ENCODE measurements around the gene PLCH2.

The PLCH2 gene

DNA sequence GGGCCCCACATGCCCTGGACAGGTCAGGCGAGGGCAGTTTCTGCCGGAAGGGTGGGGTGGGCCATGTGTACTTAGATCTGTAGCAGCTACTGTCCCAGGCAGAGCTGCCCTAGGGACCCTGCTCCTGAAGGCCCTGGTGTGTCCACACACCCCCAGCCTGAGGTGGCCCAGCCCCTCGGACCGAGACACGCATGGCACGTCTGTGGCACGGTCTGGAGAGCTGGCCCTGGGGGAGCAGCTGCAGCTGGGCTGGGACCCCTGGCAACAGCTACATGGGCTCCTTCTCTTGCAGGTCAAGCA lies 25.7 kb downstream of the PLCH2 start:
- no peak for DNase-seq

DNA sequence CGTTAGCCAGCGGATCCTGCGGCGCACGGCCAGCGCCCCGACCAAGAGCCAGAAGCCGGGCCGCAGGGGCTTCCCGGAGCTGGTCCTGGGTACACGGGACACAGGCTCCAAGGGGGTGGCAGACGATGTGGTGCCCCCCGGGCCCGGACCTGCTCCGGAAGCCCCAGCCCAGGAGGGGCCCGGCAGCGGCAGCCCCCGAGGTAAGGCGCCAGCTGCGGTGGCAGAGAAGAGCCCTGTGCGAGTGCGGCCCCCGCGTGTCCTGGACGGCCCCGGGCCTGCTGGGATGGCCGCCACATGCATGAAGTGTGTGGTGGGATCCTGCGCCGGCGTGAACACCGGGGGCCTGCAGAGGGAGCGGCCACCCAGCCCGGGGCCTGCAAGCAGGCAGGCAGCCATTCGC lies 26.1 kb downstream of the PLCH2 start:
- no peak for DNase-seq

DNA sequence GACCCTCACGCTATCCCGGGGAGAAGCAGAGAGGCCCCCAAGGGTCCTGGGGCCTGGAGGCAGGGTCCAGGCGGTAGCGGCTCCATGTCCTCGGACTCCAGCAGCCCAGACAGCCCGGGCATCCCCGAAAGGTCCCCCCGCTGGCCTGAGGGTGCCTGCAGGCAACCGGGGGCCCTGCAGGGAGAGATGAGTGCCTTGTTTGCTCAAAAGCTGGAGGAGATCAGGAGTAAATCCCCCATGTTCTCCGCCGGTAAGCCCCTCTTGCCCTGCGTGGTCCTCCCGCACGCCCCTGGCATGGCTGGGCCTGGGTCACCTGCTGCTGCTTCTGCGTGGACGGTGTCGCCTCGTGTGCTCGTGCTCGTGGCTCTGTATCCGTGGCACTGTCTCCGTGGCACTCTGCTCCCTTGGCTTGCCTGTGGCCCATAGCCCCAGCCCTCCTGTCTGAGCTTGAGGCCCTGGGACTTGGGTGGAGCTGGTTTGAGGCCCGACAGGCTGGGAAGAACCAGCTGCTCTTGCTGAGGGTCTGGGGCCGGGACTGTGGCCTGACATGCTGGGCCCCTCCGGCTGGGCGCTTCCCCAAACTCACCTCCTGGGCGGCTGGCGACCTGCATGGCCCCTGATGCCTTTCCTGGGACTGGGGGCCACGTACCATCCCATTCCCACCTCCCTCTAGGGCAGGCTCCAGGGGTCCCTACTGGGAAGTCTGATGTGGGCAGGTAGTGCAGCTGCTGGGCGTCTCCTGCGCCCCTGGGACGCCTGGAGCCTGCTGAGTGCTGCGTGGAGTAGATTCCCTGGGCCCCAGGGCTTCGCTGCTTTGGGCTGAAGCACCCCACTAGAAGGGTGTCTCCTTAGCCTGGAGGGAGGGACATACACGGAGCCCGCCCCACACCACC lies 26.8 kb downstream of the PLCH2 start:
- no peak for DNase-seq

DNA sequence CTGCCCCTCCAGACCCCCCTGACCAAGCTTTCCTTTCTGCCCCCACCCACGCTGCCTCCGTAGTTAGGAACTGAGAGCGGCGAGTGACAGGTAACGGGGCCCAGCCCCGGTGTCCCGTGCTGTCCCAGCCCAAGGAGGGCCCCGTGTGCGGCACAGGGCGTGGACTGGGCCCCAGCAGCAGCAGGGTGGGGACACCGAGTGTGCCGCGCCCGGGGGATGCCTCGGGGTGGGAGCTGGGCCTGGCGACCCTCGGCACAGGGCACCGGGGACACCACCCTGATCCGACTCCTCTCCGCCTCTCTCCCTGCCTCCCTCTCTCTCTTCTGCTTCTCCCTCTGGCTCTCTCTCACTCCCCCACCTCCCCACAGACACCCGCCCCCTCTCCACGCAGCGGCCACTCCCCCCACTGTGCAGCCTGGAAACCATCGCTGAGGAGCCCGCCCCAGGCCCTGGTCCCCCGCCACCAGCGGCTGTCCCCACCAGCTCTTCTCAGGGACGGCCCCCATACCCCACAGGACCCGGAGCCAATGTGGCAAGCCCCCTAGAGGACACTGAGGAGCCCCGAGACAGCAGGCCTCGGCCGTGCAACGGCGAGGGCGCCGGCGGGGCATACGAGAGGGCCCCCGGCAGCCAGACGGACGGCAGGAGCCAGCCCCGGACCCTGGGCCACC lies 27.6 kb downstream of the PLCH2 start:
- no peak for DNase-seq

DNA sequence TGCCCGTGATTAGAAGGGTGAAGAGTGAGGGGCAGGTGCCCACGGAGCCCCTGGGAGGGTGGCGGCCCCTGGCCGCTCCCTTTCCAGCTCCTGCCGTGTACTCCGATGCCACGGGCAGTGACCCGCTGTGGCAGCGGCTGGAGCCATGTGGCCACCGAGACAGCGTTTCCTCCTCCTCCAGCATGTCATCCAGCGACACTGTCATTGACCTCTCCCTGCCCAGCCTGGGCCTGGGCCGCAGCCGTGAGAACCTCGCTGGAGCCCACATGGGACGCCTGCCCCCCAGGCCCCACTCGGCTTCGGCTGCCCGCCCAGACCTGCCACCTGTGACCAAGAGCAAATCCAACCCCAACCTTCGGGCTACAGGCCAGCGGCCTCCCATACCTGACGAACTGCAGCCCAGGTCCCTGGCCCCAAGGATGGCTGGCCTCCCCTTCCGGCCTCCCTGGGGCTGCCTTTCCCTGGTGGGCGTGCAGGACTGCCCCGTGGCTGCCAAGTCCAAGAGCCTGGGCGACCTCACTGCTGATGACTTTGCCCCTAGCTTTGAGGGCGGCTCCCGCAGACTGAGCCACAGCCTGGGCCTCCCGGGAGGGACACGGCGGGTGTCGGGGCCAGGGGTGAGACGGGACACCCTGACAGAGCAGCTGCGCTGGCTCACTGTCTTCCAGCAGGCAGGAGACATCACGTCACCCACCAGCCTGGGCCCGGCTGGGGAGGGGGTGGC lies 28.3 kb downstream of the PLCH2 start:
- DNase-seq = no peak

DNA sequence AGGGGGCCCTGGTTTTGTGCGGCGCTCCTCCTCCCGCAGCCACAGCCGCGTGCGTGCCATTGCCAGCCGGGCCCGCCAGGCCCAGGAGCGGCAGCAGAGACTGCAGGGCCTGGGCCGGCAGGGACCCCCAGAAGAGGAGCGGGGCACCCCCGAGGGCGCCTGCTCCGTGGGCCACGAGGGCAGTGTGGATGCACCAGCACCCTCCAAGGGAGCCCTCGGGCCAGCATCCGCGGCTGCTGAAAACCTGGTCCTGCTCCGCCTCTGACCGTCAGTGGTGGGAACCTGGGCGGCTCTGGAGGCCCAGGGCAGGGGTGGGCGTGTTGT lies 28.8 kb downstream of the PLCH2 start:
- DNase-seq = no peak

DNA sequence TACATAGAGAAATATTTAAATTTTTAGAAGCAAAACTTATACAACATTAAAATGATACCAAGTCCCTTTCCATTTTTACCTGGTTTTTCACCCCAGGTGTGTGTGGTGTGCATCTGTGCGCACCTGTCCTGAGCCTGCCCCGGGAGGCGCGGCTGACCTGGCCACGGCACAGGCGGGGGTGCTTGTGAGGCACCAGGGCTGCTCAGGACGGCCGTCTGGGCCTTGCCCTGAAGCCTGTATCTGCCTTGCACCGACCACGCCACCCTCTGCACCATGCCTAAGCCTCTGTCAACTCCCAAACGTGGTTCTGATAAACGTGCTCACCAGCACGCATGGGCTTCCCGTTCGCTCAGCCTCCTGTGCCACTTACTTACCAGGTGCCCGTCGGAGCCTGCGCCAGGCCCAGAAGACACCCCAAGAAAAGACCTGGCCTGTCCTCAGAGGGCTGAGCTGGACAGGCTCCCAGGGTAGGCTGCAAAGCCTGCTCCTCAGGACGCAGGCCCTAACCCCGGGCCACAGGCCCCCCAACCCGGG lies 29.4 kb downstream of the PLCH2 start:
- DNase-seq = no peak

DNA sequence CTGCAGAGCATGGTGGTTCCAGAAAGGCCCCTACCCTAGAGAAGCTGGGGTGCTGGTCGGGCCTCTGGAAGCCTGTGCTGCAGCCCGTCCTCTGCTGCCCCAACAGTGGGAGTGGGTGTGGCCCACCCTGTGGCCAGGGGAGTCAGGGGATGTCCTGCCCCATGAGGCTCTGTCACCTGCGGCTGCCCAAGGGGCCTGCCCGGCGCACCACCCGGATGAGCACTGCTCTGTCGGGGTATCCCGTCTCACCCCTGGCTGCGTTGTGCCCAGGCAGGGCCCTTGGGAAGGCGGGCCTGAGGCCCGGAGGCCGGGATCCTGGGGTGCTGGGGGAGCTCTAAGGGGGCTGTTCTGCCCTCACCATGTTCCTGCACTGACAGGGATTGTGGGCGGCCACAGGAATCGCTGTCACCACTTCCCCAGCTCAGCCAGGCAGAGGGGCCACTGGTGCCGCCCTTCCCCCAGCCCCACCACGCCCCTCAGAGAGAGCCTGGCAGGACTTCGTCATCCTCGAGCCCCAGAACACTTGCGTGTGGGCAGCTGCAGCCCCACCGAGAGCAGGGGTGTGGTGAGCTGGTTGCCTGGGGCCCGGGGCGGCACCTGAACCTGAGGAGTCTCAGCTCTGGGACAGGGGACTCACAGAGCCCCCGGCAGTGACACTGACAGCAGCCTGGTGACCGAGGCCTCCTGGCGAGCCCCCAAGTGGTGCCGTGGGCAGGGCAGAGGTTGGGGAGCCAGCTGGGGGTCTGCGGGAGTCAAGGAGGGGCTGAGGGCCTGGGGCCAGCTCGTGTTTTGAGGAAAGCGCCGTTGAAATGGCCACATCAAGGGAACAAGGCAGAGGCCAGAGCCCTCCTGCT lies 30.1 kb downstream of the PLCH2 start:
- no peak for DNase-seq

DNA sequence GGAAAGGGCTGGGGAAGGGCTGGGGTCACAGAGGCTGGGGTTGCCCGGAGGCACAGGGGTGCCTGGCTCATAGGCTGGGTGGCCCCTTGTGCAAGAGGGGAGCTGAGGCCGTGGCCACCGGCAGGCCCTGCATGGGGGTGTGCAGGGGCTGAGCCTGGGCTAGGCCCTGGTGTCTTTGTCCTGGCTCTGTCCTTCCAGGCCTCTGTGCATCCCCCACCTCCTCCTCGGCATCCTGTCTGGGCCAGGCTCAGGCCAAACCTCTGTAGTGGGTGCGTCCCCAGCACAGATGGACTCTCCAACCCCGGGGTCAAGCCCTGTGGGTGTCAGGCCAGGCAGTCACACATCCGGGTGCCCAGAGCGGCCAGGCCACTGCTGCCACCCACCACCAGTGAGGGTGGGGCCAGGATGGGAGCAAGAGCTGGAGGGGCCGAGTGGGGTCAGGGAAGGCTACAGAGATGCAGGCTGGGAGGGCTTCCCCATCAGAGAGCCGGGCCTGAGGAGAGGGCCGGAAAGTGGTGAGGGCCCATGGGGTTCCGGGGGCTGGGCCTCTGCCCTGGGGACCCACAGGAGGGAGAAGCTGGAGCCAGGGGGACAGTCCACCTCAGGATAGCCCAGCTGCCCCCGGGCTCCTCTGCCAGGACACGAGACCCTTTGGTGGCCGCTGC lies 30.9 kb downstream of the PLCH2 start:
- no peak for DNase-seq

DNA sequence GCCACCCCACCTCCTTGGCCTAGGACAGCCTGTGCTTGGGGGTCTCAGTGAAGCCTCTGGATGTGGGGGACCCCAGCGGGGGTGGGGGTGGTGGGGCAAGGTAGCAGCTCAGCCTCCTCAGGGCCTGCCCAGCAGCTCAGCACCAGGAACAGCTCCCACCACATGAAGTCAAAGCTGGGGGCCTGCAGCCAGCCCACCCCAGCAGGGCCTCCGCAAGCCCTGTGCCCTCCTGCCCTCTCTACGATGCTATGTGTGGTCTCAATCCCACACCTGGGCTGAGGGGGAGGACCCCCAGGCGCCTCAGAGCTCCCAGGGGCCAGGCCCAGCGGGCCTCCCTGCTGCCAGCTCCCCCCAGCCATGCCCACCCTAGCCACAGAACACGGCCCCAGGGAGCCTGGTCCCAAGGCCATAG lies 31.7 kb downstream of the PLCH2 start:
- no peak for DNase-seq

DNA sequence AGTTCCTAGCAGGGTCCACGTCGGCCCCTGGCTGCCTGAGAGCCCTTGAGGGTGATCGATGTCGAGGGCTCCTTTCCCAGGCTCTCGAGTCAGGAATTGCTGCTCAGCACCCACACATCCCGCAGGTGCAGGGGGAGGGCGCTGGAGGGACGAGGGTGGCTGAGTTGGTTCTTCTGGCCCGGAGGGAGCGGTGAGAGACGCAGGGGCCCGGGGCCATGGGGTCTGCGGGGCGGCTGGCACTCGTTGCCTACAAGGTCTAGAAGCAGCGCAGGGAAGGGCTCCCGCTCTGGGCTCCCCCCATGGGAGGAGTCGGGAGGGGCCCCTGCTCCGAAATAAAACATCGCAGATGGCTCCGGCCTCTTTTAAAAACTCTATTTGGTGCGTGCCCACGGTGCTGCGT lies 32.1 kb downstream of the PLCH2 start:
- no peak for DNase-seq

DNA sequence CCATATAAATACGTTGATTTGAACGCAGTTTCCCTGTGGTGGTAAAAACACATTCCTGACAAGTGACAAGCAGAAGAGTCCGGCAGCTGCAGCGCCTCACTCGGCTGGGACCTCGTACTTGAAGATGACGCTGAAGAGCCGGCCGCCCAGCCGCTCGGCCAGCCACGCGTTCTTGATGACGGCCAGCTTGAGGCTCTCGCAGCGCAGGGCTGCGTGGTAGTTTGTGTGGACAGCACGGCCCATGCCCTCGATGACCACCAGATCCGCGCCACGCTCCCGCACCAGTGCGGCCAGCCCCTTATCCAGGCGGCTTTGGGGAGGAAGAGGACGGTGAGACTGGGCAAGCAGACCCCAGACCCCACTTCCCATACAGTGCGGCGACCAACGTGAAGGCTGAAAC lies 32.7 kb downstream of the PLCH2 start:
- DNase-seq = no peak

DNA sequence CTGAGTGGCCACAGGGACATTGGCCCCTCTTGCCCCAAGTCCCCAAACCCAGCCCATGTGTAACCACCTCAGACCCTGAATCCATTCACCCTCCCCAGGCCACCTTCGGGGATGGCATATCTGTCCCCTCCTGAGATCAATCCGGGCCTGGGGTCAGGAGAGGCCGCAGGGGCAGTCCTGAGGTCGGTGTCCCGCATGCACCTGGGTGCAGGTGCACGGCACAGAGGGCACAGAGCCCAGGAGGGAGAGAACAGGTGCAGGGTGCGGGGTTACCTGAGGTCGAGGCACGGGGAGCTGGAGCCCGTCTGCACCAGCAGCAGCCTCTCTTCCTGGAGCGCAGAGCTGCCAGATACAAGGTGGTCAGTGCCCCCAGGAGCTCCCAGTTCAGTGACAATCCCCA lies 33.5 kb downstream of the PLCH2 start:
- DNase-seq = no peak

DNA sequence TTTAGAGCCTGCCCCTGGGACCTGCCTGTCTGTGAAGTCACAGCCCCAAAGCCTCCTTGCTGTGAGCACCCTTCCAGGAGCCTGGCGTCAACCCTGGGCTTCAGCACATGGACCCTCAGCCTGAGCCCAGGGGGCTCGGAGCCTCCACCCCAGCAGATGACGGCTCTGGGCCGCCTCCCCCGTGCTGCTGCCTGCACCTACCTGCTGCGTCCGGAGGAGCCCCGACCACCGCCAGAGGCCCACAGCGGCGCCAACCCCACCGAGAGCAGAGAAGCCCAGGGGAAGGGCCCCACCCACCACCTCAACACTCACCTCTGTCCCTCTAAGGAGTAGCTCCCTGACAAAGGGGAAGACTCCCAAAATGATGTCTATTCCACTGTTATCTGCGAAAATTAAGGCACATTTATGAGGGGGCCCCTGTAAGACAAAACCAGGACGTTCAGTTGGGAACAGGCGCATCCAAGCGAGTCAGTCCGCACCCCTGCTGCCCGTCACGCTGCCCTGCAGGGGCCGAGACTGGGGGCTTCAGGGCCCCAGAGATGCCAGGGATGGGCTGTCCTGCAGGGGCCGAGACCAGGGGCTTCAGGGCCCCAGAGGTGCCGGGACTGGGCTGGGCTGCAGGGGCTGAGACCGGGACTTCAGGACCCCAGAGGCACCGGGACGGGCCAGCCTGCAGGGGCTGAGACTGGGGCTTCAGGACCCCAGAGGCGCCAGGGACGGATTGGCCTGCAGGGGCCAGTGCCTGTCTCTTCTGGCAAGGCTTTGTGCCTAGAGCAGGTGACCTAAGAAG lies 34.5 kb downstream of the PLCH2 start:
- DNase-seq = no peak

DNA sequence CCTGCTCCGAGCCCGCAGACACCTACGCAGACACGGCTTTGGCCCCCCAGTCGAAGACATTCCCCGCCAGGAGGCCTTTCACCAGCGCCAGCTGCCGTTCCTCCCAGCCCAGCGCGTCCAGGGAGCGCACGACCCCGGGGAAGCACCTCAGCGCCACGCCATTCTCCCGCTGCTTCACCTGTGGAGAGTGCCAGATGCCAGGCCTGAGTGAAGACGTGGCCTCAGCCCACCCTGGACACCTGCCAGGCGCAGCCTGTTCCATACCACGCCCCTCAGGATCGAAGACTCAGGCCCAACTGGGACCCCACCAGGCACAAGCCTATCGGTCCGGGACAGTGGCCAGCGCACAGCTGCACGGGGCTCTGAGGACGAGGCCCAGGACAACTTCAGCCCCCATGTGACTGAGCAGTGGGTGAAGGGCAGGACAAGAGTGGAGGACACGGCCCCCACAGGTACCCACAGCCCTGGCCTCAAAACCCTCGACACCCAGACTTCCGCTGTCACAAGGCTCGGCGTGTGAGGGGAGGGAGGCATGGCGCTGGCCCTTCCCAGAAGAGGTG lies 36.9 kb downstream of the PLCH2 start:
- DNase-seq = no peak

DNA sequence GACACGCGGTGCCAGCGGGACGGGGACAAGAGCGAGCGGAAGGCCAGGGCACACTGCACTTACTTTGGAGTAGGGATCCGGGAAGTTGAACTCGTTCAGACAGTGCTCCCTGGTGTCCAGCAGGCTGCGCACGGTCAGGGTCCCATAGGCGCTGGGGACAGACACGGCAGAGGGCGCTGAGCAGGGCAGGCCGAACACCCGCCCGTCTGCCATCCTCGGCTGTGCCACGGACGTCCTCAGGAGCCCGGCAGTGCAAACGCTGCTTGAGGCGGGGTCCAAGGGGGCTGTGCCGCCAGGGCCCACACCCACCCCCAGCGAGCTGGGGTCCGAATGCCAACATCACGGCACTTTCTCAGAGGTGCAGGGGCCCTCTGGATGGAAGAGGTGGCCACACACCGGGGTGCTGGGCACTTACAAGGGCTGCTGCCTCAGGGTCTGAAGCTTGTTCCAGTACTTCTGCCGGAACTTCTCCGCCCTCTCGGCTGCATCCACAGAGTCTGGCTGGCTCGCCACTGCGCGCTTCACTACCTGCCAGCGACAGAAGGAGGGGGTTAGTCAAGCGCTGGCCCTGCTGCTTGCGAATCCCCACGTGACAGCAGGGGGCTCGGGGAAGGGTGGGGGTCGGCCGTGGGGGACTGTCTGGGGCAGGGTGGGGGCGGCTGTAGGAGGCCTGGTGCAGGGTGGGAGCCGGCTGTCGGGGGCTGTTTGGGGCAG lies 38.0 kb downstream of the PLCH2 start:
- no peak for DNase-seq

DNA sequence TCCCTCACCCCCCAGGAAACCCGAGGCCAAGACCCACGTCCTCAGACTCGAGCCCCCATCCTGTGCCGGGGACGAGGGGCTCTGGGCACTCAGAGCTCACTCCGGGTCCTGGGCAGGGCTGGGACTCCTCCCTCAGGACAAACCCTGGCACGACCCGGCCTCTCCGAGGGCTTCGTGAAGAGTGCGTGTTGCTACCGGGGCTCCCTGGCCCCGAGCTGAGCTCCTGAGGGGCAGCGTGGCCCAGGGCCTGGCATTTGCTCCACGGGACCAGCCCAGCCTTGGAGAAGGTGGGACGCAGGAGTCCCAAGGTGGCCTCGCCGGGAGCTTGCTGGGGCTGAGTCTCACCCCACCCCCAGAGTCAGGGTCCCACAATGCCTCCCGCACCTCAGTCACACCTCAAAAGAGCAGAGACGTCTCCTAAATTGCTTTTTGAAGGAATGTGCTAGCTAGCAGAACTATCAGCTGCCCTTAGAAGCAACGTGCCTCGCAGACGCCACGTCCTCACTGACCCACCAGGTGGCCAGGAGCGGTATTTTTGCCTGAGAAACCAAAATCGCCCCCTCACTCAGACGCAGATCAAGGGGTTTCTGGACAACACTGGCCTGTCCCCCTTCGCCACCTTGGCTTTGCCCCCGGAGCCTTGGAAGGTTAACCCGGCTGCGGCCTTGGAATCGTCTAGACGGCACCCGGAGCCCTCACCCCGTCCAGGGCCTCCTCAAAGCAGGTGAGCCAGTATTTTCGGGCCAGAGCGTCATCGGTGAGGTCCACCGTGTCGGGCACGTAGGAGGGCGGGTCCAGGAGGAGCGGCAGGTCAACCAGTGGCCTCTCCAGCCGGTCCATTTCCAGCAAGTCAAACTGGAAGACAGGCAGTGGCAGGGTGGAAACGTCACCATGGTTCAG lies 39.0 kb downstream of the PLCH2 start:
- DNase-seq = no peak

DNA sequence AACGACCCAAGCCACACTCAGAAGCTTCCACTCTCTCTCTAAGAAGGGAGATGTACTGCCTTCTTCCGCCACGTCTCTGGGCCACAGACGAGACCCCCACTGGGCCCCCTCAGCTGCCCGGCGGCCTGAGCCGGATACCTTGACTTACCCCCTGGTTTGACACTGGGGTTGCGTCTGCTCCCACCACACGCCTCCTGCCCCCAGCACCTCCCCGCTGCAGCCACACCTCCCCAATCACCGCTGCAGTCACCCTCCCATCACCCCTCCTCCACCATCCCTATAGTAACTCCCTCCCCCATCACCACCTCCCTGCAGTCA lies 39.6 kb downstream of the PLCH2 start:
- DNase-seq = no peak

DNA sequence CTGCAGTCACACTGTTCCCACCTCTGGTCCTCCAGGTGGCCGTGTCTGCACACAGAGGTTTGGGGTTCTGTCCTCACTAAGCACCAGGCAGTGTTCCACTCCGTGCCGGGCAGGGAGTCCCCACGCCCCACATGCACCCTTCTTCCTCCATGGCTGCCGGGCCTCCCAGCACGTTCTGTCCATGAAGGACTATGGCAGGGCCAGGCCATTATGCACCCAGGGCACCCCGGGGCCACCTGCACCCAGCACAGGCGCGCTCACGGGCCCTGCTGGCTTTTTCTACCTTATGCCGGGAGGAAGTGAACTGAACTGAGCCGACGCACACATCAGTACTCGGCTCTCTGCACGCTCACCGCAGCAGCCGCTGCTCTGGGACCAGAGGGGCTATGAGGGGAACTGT lies 40.0 kb downstream of the PLCH2 start:
- DNase-seq = no peak

DNA sequence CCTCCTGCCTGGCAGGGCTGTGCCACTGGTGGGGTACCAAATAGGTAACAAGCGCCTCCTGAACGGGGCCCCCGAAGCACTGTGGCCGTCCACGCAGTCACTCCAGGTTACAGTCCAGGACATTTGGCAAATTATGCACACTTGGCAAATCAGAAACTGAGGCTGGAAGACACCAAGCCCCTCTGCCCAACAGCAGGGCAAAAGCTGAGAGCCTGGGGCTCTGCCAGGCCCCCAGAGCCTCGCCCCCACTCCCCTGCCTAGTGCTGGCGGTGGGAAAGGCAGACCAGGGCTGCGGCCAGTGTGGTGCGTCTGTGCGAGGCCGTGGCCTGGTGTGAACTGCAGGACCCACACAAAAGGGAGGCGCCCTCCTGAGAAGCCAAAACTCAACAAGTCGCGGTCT lies 40.9 kb downstream of the PLCH2 start:
- DNase-seq = no peak
